Skeletal muscle cell (primary cell): ENCODE measurements around the gene AOC3.
"Not testable (repeated sequence)": the region's sequence is repeated elsewhere in the genome, so short reads cannot be mapped to it uniquely, and the experiment has no call there.

Experiments used
- DNase-seq: peaks from one replicate; pipeline ENCODE4 v3.0.0-alpha.2; 2010; ENCODE audit warnings: low read depth
- H3K4me3 ChIP-seq: 2 replicates; pipeline ENCODE4 v1.5.1; 2011; ENCODE audit warnings: low read depth, mild to moderate bottlenecking, control low read depth, low read length, moderate library complexity

AOC3 gene

GRCh38 chr17:42857389-42857788 lies 6.4 kb downstream of the AOC3 start:
- no peak for DNase-seq
- H3K4me3 ChIP-seq, result no peak overlapping the region

GRCh38 chr17:42865638-42866094 lies 14.7 kb downstream of the AOC3 start:
- H3K4me3 ChIP-seq, result no peak overlapping the region
- no peak for DNase-seq

GRCh38 chr17:42866216-42866615 lies 15.2 kb downstream of the AOC3 start:
- no peak for DNase-seq
- H3K4me3 ChIP-seq, result no peak overlapping the region

- DNase-seq, result no peak
- H3K4me3 ChIP-seq, result no peak overlapping the region
Measured at GRCh38 chr17:42866631-42867575, 15.9 kb downstream of the AOC3 start.

- DNase-seq, H3K4me3 ChIP-seq: not testable (repeated sequence)
Measured at GRCh38 chr17:42867694-42868261, 16.8 kb downstream of the AOC3 start.

GRCh38 chr17:42868338-42868737 lies 17.3 kb downstream of the AOC3 start:
- no peak overlapping the region for H3K4me3 ChIP-seq
- DNase-seq, result no peak

- no peak for DNase-seq
- no peak overlapping the region for H3K4me3 ChIP-seq
Measured at GRCh38 chr17:42871647-42872046, 20.6 kb downstream of the AOC3 start.

GRCh38 chr17:42872251-42872965 lies 21.4 kb downstream of the AOC3 start:
- no peak overlapping the region for H3K4me3 ChIP-seq
- DNase-seq, result no peak

- no peak overlapping the region for H3K4me3 ChIP-seq
- no peak for DNase-seq
Measured at GRCh38 chr17:42873315-42873714, 22.3 kb downstream of the AOC3 start.

GRCh38 chr17:42873932-42874695 lies 23.1 kb downstream of the AOC3 start:
- DNase-seq, result not testable (repeated sequence)

GRCh38 chr17:42877037-42877436 lies 26.0 kb downstream of the AOC3 start:
- DNase-seq, result no peak
- H3K4me3 ChIP-seq, result no peak overlapping the region

More at GRCh38 chr17:42873932-42874695, 23.1 kb downstream of the AOC3 start:
- H3K4me3 ChIP-seq, result not testable (repeated sequence)

- DNase-seq, result no peak
- H3K4me3 ChIP-seq, result no peak overlapping the region
Measured at GRCh38 chr17:42878123-42878880, 27.3 kb downstream of the AOC3 start.

GRCh38 chr17:42878924-42879595 lies 28.1 kb downstream of the AOC3 start:
- DNase-seq, result no peak
- no peak overlapping the region for H3K4me3 ChIP-seq

- DNase-seq, result no peak
- no peak overlapping the region for H3K4me3 ChIP-seq
Measured at GRCh38 chr17:42879596-42879985, 28.6 kb downstream of the AOC3 start.

GRCh38 chr17:42880776-42881310 lies 29.8 kb downstream of the AOC3 start:
- no peak for DNase-seq

GRCh38 chr17:42881706-42882105 lies 30.7 kb downstream of the AOC3 start:
- not testable (repeated sequence) for DNase-seq, H3K4me3 ChIP-seq

More at GRCh38 chr17:42880776-42881310, 29.8 kb downstream of the AOC3 start:
- H3K4me3 ChIP-seq, result no peak overlapping the region

- no peak for DNase-seq
Measured at GRCh38 chr17:42882166-42882565, 31.2 kb downstream of the AOC3 start.

More at GRCh38 chr17:42882166-42882565, 31.2 kb downstream of the AOC3 start:
- no peak overlapping the region for H3K4me3 ChIP-seq
